SK-N-SH (cell line): ENCODE results near the gene TMEM63C. TPM values are rescaled to one million over a fixed set of nuclear protein-coding genes. Genes with fewer than 3 reads are reported as not detected.

ENCODE experiments used
- CTCF ChIA-PET: fragments of 300-600, 350-600 bp; formaldehyde crosslinking; extraction: SDS; loops from one replicate; lab custom pipeline; 2021; lab: Yijun Ruan, JAX
- POLR2A ChIA-PET: fragments of 350-600 bp; sonication (Branson Sonifier 250); formaldehyde crosslinking; extraction: SDS; loops from one replicate; lab custom pipeline; 2020; ENCODE audit warnings: antibody characterized with exemption, inconsistent platforms; lab: Yijun Ruan, JAX
- DNase-seq: peaks from one replicate; pipeline ENCODE4 v3.0.0; 2012
- H2AFZ ChIP-seq: fragments of 200-600 bp; sonication (generic); 2 replicates; pipeline ENCODE4 v1.8.1; 2016; ENCODE audit warnings: antibody characterized with exemption, mild to moderate bottlenecking, low read depth
- H3F3A ChIP-seq: fragments of 200-600 bp; sonication (generic); replicated peaks from 2 replicates; pipeline ENCODE3; 2016; ENCODE audit warnings: antibody characterized with exemption, mild to moderate bottlenecking; ENCODE audit not compliant: insufficient read depth
- H3K27ac ChIP-seq, 2 experiments: fragments of 200-500 bp in 1 of 2; fragments of 200-600 bp in 1 of 2; sonication (Bioruptor generic) in 1 of 2; sonication (generic), shearing (Covaris generic) in 1 of 2; 2 replicates each; pipeline versions ENCODE4 v1.5.1 to v1.6.1; 2014 to 2016; ENCODE audit warnings: low read depth in 2 of 2, inconsistent platforms in 1 of 2, low read length in 1 of 2, mild to moderate bottlenecking in 1 of 2, mixed read lengths in 1 of 2
- H3K27me3 ChIP-seq: fragments of 200-600 bp; sonication (generic), shearing (Covaris generic); 2 replicates; pipeline ENCODE4 v1.6.1; 2016; ENCODE audit warnings: mixed run types; ENCODE audit not compliant: insufficient read depth
- H3K36me3 ChIP-seq, 2 experiments: fragments of 200-500 bp in 1 of 2; fragments of 200-600 bp in 1 of 2; sonication (Bioruptor generic) in 1 of 2; sonication (generic) in 1 of 2; replicated peaks in 1 of 2; 2 replicates each; pipeline versions ENCODE3 to v1.5.1; 2014 to 2016; ENCODE audit warnings: low read length in 1 of 2, mild to moderate bottlenecking in 1 of 2; ENCODE audit not compliant: insufficient read depth in 2 of 2, control insufficient read depth in 1 of 2
- H3K4me1 ChIP-seq, 2 experiments: fragments of 200-500 bp in 1 of 2; fragments of 200-600 bp in 1 of 2; sonication (Bioruptor generic) in 1 of 2; sonication (generic), shearing (Covaris generic) in 1 of 2; 2 replicates each; pipeline versions ENCODE4 v1.5.1 to v1.6.1; 2014 to 2016; ENCODE audit warnings: low read depth in 1 of 2, low read length in 1 of 2, mixed run types in 1 of 2; ENCODE audit not compliant: insufficient read depth in 2 of 2, control insufficient read depth in 1 of 2
- H3K4me2 ChIP-seq: fragments of 200-600 bp; sonication (generic), shearing (Covaris generic); 2 replicates; pipeline ENCODE4 v1.6.1; 2017; ENCODE audit warnings: mixed run types
- H3K4me3 ChIP-seq, 2 experiments: fragments of 200-500 bp in 1 of 2; fragments of 200-600 bp in 1 of 2; sonication (Bioruptor generic) in 1 of 2; sonication (generic), shearing (Covaris generic) in 1 of 2; 2 replicates each; pipeline versions ENCODE4 v1.5.1 to v1.8.1; 2014 to 2016; ENCODE audit warnings: low read depth in 2 of 2, inconsistent platforms in 1 of 2, low read length in 1 of 2, mild to moderate bottlenecking in 1 of 2, mixed read lengths in 1 of 2, moderate library complexity in 1 of 2
- H3K79me2 ChIP-seq: fragments of 200-600 bp; sonication (generic); 2 replicates; pipeline ENCODE4 v1.8.1; 2017; ENCODE audit warnings: mild to moderate bottlenecking; ENCODE audit not compliant: insufficient read depth
- H3K9ac ChIP-seq: fragments of 200-600 bp; sonication (generic); 2 replicates; pipeline ENCODE4 v1.6.1; 2017; ENCODE audit warnings: mixed run types
- H3K9me2 ChIP-seq: fragments of 200-600 bp; sonication (generic); 2 replicates; pipeline ENCODE4 v1.6.1; 2017; ENCODE audit warnings: mixed run types
- H3K9me3 ChIP-seq: fragments of 200-600 bp; sonication (generic); 2 replicates; pipeline ENCODE4 v1.6.1; 2017; ENCODE audit warnings: mixed run types, mild to moderate bottlenecking, moderate library complexity
- H4K20me1 ChIP-seq: fragments of 200-600 bp; sonication (generic); 2 replicates; pipeline ENCODE4 v1.6.1; 2017; ENCODE audit warnings: mild to moderate bottlenecking, mixed run types; ENCODE audit not compliant: insufficient read depth
- ELF1 ChIP-seq: IDR thresholded peaks from 2 replicates; pipeline ENCODE4 v1.4.0; 2012
- FOSL2 ChIP-seq: IDR thresholded peaks from 2 replicates; pipeline ENCODE4 v1.4.0; 2012; ENCODE audit warnings: low read depth, mild to moderate bottlenecking, moderate library complexity, borderline replicate concordance
- MAX ChIP-seq: IDR thresholded peaks from 2 replicates; pipeline ENCODE4 v1.4.0; 2012; ENCODE audit warnings: low read depth
- MEF2A ChIP-seq: IDR thresholded peaks from 2 replicates; pipeline ENCODE4 v1.4.0; 2012; ENCODE audit warnings: low read depth, borderline replicate concordance
- RAD21 ChIP-seq: IDR thresholded peaks from 2 replicates; pipeline ENCODE4 v1.6.1; 2012; ENCODE audit warnings: mild to moderate bottlenecking, low read length
- RFX5 ChIP-seq: IDR thresholded peaks from 2 replicates; pipeline ENCODE4 v1.6.1; 2012; ENCODE audit warnings: mild to moderate bottlenecking, improper control_type of control experiment, low read length
- RXRA ChIP-seq: IDR thresholded peaks from 2 replicates; pipeline ENCODE4 v1.4.0; 2012; ENCODE audit warnings: low read depth, mild to moderate bottlenecking, borderline replicate concordance
- TCF12 ChIP-seq: IDR thresholded peaks from 2 replicates; pipeline ENCODE4 v1.4.0; 2012
- USF1 ChIP-seq: IDR thresholded peaks from 2 replicates; pipeline ENCODE4 v1.4.0; 2012; ENCODE audit warnings: low read depth, borderline replicate concordance
- YY1 ChIP-seq: IDR thresholded peaks from 2 replicates; pipeline ENCODE4 v1.4.0; 2012; ENCODE audit warnings: low read depth, mild to moderate bottlenecking
- WGBS: methylation state at CpG from one replicate; pipeline ENCODE4 v1.1.6; 2017; ENCODE audit warnings: low lambda C conversion rate; 5-methylcytosine and 5-hydroxymethylcytosine counted together
- polyA plus RNA-seq, 3 experiments: library from polyadenylated mRNA; depleted of rRNA; stranded (reverse); fragments of >200 nt; gene quantifications; 2 replicates each; pipeline ENCODE4 v1.2.3, GENCODE V29; 2012
- TF ChIP-seq, protein P1 (sequence below): IDR thresholded peaks from 2 replicates; pipeline ENCODE4 v1.6.1; 2012; ENCODE audit warnings: mild to moderate bottlenecking, low read depth, low read length, moderate library complexity

Gene TMEM63C
- polyA plus RNA-seq, 1 of the 3 experiments (the other 2 are of a cell fraction): 0.25 TPM

GRCh38 chr14:77267937-77268699 is 86.5 kb downstream of the TMEM63C start (continued):
- TF ChIP-seq, protein P1, sequence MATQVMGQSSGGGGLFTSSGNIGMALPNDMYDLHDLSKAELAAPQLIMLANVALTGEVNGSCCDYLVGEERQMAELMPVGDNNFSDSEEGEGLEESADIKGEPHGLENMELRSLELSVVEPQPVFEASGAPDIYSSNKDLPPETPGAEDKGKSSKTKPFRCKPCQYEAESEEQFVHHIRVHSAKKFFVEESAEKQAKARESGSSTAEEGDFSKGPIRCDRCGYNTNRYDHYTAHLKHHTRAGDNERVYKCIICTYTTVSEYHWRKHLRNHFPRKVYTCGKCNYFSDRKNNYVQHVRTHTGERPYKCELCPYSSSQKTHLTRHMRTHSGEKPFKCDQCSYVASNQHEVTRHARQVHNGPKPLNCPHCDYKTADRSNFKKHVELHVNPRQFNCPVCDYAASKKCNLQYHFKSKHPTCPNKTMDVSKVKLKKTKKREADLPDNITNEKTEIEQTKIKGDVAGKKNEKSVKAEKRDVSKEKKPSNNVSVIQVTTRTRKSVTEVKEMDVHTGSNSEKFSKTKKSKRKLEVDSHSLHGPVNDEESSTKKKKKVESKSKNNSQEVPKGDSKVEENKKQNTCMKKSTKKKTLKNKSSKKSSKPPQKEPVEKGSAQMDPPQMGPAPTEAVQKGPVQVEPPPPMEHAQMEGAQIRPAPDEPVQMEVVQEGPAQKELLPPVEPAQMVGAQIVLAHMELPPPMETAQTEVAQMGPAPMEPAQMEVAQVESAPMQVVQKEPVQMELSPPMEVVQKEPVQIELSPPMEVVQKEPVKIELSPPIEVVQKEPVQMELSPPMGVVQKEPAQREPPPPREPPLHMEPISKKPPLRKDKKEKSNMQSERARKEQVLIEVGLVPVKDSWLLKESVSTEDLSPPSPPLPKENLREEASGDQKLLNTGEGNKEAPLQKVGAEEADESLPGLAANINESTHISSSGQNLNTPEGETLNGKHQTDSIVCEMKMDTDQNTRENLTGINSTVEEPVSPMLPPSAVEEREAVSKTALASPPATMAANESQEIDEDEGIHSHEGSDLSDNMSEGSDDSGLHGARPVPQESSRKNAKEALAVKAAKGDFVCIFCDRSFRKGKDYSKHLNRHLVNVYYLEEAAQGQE: no peak
- no peak for TF ChIP-seq MEF2A
- no peak for TF ChIP-seq USF1
- TF ChIP-seq MAX: no peak
- TF ChIP-seq RAD21: no peak
- TF ChIP-seq RXRA: no peak
- TF ChIP-seq ELF1: no peak
- no peak for TF ChIP-seq FOSL2
- TF ChIP-seq RFX5: no peak
- TF ChIP-seq YY1: no peak

- CTCF ChIA-PET: interaction anchor here (0.6 to 2.5 kb wide), 3 partner anchors 32 to 62 kb away, joined by 3 to 12 read pairs (median 4); no protein-coding TSS in a partner anchor
- H3K27ac ChIP-seq: no peak overlapping the region
- H4K20me1 ChIP-seq: no peaks in the 10 kb centered on the region
- H3K27me3 ChIP-seq: peaks cover 27% of the 10 kb centered on the region
- no peaks in the 10 kb centered on the region for H3F3A ChIP-seq
- no peaks in the 10 kb centered on the region for H3K36me3 ChIP-seq
- H3K4me1 ChIP-seq: no peaks in the 10 kb centered on the region; a peak in 1 of 4 replicates
- no peaks in the 10 kb centered on the region for H3K79me2 ChIP-seq
- no peak for TF ChIP-seq TCF12
- TF ChIP-seq FOSL2: no peak
- no peak for TF ChIP-seq RXRA
- WGBS: 62% methylated on average over 4 of the region's 8 CpGs
- H2AFZ ChIP-seq: no peak overlapping the region
- H3K4me2 ChIP-seq: no peak overlapping the region
- POLR2A ChIA-PET: no interaction called here
- H3K9me2 ChIP-seq: no peaks in the 10 kb centered on the region
- no peak overlapping the region for H3K9ac ChIP-seq
- no peak overlapping the region for H3K4me3 ChIP-seq
- DNase-seq: no peak
- no peaks in the 10 kb centered on the region for H3K9me3 ChIP-seq
Observed at GRCh38 chr14:77268989-77269600, 87.5 kb downstream of the TMEM63C start.
